Embryonic facial prominence (tissue), 1 donor: ENCODE measurements around the gene RAD54L.
"Not testable (repeated sequence)": the region's sequence is repeated elsewhere in the genome, so short reads cannot be mapped to it uniquely, and the experiment has no call there.

Experiments used
- DNase-seq: peaks from one replicate; pipeline ENCODE4 v3.0.0-alpha.2; 2016; ENCODE audit errors: extremely low spot score

RAD54L gene

DNA sequence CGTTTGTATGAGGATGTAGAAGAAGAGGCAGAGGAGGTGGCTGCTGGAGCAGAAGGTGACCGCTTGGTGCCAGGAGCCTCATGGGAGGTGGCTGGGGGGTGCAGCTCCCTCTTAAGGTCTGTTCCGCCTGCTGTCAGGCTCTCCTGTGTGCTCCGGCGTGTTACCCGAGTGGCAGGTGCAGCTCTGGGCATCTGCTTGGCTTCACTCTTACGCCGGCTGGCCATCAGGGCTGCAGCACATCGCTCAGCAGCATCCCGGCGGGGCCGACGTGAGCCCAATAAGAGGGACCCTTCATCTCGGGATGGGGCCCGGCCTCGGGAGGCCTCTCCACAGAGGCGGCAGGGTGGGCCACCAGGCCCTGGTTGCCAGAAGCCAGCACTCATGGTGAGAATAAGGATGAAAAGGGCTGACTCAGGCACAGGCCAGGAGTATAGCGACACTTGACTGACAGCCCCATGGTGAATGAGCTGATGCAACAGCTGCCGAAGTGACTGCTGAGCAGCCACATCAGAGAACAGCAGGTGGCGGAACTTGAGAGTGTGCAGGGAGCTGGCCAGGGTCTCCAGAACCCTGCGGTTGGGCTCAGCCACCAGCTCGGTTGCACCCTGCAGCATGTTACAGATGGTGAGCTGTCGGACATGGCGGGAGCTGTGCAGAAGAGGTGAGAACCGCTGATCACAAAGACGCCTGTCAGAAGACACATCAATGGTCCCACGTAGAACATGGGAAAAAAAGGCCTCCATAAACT is 38.3 kb downstream of the RAD54L start:
- DNase-seq, result no peak

- DNase-seq, result no peak
Observed at GRCh38 chr1:46288485-46289133, 41.0 kb downstream of the RAD54L start.

DNA sequence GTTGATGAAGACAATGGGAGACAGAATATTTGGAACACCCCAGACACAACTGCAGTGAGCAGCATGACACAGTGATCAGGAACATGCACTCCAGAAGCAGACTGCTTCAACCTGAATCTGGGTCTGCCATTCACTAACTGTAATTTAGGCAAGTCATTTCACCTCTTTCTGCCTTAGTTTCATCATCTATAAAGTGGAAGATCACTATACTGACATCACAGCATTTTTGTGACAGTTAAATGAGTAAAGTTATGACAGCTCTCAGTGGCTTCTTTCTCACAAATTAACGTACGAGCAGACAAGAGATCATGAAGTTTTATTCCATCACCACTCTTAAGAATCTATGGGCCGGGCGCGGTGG is 41.6 kb downstream of the RAD54L start:
- DNase-seq, result no peak

DNA sequence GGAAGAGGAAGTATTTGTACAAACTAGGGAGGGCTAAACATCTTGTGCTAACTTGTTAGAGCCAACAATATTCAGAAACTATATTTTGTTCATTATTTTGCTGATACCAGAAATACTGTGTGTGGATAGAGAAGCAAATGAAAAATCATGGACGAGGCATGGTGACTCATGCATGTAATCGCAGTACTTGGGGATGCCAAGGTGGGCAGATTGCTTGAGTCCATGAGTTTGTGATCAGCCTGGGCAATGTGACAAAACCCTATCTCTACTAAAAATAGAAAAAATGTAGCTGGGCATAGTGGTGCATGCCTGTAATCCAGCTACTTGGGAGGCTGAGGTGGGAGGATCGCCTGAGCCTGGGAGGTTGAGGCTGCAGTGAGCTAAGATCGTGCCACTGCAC is 42.4 kb downstream of the RAD54L start:
- DNase-seq, result no peak

DNA sequence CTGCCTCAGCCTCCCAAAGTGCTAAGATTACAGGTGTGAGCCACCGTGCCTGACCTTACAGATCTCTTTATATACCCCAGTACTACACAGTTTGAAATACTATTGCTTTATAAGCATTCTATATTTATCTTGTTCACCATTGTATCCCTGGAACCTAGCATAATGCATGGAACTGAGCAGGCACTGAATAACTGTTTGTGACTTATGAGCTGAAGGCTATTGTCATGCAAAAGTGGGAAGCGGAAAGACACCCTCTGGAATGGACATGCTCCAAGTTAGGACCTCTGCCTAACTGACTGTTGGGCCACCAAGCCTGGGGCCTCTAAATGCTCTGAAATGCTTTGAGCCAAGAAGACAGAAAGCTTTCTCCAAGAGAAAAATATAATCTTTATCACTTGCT is 47.7 kb downstream of the RAD54L start:
- DNase-seq, result no peak

GRCh38 chr1:46298387-46298786 is 50.8 kb downstream of the RAD54L start:
- DNase-seq, result no peak

GRCh38 chr1:46300673-46301405 is 53.3 kb downstream of the RAD54L start:
- no peak for DNase-seq

DNA sequence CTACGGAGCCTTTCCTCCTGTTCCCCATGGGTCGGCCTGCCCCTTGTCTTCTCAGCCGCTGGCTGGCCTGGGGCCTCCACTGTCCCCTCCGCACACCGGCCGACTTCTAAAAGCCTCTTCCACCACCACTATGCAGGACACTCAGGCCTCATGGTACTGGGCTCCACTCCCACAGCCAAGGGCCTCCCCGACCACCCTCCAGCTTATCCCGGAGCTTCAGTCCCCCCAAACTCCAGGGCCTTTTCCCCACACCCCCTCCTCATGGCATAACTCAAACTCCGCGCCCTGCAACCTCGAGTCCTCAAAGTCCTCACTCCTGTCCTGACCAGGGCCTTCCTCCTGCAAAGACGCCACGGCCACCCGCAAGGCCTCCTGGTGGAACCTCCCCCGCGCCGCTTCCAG is 53.8 kb downstream of the RAD54L start:
- DNase-seq, result no peak

- DNase-seq, result no peak
Observed at GRCh38 chr1:46301808-46302640, 54.5 kb downstream of the RAD54L start.

GRCh38 chr1:46302641-46303037 is 55.1 kb downstream of the RAD54L start:
- DNase-seq, result no peak

DNA sequence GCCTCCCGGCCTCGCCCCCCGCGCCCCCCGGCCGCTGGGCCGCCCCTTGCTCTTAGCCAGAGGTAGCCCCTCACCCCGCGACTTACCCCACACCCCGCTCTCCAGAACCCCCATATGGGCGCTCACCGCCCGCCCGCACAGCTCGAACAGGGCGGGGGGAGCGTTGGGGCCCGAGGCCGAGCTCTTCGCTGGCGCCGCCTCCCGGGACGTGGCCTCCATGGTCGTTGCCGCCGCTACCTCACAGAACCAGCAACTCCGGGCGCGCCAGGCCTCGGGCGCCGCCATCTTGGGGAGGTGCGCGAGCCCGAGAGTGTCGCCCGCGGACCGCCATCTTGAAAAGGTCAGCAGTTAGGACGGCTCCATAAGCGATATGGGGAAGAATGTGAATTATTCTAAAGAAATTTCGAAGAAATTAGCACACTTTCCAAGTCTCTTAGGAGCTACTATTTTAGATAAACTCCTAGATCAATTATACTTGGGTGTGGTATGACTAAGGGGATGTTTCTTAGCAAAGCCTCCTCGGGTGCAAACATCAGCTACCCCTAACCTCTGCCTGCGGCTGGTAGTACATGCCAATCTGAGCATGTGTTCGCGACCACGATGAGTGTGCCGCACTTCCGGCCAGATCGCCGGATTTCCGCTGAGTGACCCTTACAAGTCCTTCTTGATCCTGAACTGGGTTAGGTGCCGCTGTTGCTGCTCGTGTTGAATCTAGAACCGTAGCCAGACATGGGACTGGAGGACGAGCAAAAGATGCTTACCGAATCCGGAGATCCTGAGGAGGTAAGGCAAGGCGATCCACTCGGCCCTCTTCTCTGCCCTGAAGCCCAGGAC is 55.7 kb downstream of the RAD54L start, which contains the start of the genes LRRC41 and UQCRH:
LRRC41 (minus strand) TSS at position 579 of the 834 bp plus-strand sequence; CDS start at position 285, 294 bp downstream.
UQCRH (plus strand) TSS at position 661 of the 834 bp plus-strand sequence; CDS start at position 730, 69 bp downstream.
- DNase-seq, result peak; percentile 91

GRCh38 chr1:46303872-46304326 is 56.3 kb downstream of the RAD54L start:
- DNase-seq, result peak; percentile 7

- DNase-seq, result no peak
Observed at GRCh38 chr1:46306159-46306530, 58.6 kb downstream of the RAD54L start.

DNA sequence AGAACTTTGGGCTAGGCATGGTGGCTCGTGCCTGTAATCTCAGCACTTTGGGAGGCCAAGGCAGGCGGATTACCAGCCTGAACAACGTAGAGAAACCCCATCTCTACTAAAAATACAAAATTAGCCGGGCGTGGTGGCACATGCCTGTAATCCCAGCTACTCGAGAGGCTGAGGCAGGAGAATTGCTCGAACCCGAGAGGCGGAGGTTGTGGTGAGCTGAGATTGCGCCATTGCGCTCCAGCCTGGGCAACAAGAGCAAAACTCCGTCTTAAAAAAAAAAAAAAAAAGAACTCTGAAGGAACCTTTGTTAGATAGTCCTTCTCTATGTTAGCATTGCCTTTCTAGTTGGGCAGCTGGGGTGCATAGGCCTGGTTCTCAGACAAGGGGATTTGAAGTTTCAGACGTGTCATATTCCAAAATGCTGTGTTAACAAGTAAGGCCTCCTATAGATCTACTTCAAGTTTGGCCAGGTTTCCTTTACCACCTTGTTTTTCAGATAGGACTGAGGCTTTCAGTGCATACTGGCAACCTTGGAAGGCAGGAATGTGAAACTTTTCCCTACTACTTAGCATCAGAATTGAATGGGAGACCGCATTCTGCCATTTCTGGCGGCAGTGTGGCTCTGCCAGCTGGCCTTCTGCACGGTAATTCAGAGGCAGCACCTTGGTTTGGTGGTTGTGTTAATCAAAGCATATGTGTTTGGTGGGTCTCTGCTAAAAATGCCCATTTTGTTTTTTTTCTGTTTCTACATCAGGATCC is 62.0 kb downstream of the RAD54L start:
- DNase-seq, result no peak

GRCh38 chr1:46310321-46310720 is 62.8 kb downstream of the RAD54L start:
- DNase-seq, result no peak

GRCh38 chr1:46315669-46316403 is 68.3 kb downstream of the RAD54L start:
- DNase-seq, result no peak

GRCh38 chr1:46317323-46317722 is 69.8 kb downstream of the RAD54L start:
- DNase-seq, result no peak

DNA sequence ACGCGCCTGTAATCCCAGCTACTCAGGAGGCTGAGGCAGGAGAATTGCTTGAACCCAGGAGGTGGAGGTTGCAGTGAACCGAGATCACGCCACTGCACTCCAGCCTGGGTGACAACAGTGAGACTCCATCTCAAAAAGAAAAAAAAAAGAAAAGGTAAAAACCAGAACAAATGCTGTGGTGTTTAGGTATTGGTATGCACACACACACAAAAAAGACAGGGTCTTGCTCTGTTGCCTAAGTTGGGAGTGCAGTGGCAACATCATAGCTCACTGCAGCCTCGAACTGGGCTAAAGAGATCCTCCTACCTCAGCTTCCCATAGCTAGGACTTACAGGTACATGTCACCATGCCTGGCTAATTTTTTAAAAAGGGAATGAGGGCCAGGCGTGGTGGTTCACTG is 71.7 kb downstream of the RAD54L start:
- not testable (repeated sequence) for DNase-seq
